Amniotic epithelial cell (primary cell): ENCODE measurements around the gene SMARCD2.

ENCODE experiments used
- DNase-seq: peaks from one replicate; pipeline ENCODE4 v3.0.0-alpha.2; 2010; ENCODE audit warnings: low read depth

Gene SMARCD2

DNA sequence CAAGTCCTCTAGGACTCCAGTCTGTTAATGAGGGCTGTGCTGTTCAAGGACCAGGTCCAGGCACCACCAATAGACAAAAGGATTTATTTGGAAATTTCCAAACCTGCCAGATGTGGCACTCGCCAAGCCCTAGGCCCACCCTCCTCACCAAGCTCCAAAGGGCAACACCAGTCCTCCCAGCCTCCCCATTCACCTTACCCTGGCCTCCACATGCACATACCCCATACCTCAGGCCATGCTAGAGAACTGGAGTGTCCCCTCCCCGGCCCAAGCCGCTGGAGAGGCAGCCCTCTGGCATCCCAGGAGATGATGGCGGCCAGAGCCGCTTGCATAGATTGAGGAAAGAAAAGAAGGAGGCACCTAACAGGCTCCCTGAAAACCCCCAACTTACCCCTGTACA lies 10.5 kb downstream of the SMARCD2 start:
- DNase-seq, result no peak

DNA sequence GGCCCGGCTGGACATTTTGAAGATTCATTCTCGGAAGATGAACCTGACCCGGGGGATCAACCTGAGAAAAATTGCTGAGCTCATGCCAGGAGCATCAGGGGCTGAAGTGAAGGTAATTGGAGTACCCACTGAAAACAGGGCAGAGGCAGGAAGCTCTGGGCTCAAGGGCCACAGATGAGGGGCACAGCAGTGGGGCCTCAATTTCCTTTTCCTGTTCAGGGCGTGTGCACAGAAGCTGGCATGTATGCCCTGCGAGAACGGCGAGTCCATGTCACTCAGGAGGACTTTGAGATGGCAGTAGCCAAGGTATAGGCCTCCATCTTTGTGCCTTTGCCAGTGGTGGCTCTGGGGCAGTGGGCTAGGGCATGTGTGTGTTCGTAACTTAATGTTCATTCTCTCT lies 11.0 kb downstream of the SMARCD2 start:
- no peak for DNase-seq

DNA sequence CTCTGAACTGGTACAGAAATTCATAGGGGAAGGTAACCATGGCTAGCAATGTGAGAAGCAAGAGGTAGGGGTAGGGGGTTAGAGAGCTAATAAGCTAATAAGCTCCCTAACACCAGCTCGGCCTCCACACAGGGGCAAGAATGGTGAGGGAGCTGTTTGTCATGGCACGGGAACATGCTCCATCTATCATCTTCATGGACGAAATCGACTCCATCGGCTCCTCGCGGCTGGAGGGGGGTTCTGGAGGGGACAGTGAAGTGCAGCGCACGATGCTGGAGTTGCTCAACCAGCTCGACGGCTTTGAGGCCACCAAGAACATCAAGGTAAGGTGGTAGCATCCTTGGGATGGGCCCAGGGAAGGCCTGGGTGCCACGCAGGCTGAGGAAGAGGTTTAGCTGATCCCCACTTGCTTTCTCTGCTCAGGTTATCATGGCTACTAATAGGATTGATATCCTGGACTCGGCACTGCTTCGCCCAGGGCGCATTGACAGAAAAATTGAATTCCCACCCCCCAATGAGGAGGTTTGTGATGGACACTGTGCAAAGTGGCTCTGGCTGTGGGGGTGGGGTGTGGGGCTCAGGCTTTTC lies 11.5 kb downstream of the SMARCD2 start:
- DNase-seq, result no peak

GRCh38 chr17:63830278-63830677 lies 12.2 kb downstream of the SMARCD2 start:
- no peak for DNase-seq

DNA sequence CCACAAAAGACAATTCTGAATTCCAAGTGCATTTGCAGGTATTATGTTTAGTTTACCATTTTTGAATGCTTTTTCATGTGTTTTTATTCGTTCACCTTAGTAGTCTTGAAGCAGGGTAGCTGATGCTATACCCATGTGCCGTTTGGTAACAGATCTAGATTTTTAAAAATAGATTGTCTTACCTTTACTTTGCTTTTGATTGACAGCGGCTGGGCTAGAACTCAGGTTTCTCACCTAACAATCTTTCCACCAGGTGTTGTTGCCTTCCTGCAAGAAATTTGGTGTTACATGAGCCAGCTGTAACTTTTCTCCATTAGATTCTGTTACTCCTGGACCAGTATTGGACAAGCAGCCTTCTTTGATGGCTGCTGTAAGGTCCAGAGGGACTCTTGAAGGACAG lies 13.5 kb downstream of the SMARCD2 start:
- no peak for DNase-seq

- DNase-seq, result no peak
Measured at GRCh38 chr17:63827801-63828221, 14.7 kb downstream of the SMARCD2 start.

- DNase-seq, result peak; percentile 94
Measured at GRCh38 chr17:63827002-63827800, 15.3 kb downstream of the SMARCD2 start, which contains the start of the genes FTSJ3 and PSMC5. Gene FTSJ3, minus strand, starts transcription at chr17:63827663. Its CDS starts 761 bp downstream, at chr17:63826902. Gene PSMC5, plus strand, starts transcription at chr17:63827431. Its CDS starts 60 bp downstream, at chr17:63827491.

DNA sequence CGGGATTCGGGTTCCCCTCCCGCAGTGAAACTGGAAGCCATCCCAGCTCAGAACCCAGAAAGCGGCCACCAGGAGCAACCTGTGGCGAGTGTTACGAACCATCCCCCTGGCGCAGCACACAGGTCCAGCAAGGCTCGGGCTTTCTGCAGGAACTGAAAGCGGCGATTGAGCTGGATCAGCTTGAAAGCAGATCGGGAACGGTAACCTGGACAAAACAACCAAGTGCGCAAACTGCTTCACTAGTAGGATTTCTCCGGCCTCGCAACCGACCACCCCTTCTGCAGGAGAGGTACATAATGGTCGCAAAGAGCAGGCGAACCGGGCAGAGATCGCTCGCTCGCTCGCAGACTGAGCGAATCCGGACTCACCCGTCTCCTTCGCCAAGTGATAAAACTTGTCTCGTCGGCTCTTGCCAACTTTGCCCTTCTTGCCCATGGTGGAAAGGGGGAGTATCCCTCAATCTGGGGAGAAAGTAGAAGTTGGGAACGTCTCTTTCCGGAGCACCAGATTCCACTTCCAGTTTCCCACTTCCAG lies 15.9 kb downstream of the SMARCD2 start:
- peak; percentile 33 for DNase-seq

DNA sequence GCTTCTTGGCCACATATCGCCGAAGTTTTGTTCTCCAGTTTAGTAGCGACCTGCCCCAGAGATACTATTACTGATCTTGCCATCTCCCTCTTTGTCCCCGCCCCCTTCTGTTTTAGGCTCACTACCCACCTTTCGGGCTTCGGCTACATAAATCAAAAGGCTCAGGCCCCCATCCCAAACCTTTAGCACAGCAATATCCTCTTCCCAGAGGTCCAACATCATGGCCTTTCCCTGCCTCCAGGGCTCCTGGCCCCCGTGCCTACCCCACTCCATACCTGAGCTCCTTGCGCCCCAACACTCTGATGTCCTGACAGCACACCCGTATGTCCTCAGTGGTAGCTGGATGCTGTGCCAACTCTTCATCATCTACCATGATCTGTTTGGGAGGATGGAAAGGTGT lies 18.1 kb downstream of the SMARCD2 start:
- DNase-seq, result no peak

GRCh38 chr17:63823659-63824331 lies 18.7 kb downstream of the SMARCD2 start:
- DNase-seq, result no peak

- DNase-seq, result no peak
Measured at GRCh38 chr17:63822537-63822936, 19.9 kb downstream of the SMARCD2 start.

DNA sequence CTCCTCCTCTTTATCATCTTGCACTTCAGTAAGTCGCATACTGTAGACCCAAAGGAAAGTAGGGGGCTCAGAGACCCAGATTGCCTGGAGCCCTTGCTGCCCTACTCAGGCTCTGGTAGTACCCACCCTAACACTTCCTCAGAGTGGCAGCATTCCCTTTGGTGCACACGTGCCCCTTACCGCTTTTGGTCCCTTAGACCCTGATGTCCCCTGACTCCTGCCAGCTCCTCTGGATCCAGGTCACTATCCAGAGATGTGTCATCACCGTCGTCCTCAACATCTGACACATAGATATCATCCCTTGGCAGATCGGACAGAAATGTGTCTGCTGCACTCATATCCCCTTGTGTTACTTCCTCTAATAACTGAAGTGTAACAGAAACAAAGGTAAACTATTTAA lies 20.7 kb downstream of the SMARCD2 start:
- no peak for DNase-seq

GRCh38 chr17:63820963-63821561 lies 21.4 kb downstream of the SMARCD2 start:
- DNase-seq, result no peak

GRCh38 chr17:63819585-63820537 lies 22.6 kb downstream of the SMARCD2 start:
- no peak for DNase-seq

GRCh38 chr17:63819131-63819530 lies 23.4 kb downstream of the SMARCD2 start:
- no peak for DNase-seq

- DNase-seq, result no peak
Measured at GRCh38 chr17:63817736-63818385, 24.6 kb downstream of the SMARCD2 start.

DNA sequence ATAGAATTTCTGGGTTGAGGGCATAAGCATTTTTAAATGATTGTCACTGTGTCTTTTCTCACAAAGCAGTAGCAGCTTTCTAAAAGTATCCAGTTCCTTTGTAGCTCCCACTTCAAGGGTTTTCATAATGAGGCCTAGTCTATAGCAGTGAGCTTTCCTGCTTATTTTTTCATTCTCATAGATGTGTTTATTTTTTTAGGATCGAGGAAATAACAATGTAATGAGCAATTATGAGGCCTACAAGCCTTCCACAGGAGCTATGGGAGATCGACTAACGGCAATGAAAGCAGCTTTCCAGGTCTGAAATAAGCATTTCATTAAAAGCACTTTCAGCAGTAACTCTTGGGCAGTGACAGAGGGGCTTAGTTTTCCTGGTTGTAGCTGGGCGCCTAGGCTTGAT lies 25.8 kb downstream of the SMARCD2 start:
- DNase-seq, result no peak

DNA sequence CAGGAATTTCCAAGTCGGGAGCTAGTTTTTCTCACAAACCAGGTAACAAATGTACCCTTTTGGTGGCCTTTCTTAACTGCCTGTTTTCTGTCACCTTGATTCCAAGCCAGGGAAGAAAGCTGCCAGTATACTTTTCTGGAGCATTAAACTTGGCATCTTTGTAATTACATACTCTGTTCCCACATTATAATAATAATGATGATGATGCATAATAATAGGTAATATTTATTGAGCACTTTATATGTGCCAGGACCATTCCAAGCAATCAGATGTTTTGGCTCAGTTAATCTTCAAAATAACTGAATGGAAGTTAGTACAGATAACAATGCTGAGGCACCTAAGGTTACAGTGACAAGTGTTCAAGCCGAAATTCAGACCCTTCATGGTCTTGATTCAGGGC lies 26.4 kb downstream of the SMARCD2 start:
- DNase-seq, result no peak

DNA sequence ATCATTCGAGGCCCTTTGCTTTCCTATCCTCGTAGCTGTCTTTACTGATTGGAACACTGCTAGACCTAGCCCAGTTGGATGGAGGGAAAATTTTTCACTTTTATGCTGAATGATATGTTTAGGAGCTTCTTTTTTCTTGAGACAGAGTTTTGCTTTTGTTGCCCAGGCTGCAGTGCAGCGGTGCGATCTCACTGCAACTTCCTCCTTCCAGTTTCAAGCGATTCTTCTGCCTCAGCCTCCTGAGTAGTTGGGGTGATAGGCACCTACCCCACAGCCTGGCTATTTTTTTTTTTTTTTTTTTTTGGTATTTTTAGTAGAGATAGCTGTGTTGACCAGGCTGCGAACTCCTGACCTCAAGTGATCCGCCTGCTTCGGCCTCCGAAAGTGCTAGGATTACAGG lies 32.5 kb downstream of the SMARCD2 start:
- no peak for DNase-seq

- no peak for DNase-seq
Measured at GRCh38 chr17:63805591-63805990, 36.9 kb downstream of the SMARCD2 start.

DNA sequence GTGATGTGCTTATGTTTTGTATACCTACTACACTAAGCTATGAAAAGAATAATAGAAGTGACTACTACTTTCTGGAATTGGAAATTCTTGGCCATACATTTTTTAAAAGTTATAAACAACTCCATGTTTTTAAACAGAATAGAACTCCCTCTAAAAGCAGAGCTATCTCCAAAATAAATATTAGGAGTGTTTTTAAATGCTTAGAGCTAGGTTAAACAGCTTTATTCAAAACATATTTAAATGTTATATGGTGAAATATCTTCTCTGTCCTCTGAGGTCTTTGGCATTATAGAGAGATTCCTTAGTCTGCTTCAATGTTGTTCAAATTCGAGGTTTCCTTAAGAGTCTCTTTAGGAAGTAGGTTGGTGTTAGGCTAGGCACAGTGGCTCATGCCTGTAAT lies 38.2 kb downstream of the SMARCD2 start:
- DNase-seq, result no peak
